ENCODE measurements around the gene PRKN.
A peak's percentile ranks its signal among the peaks of the same experiment; 100 is the strongest.

Gene PRKN

DNA sequence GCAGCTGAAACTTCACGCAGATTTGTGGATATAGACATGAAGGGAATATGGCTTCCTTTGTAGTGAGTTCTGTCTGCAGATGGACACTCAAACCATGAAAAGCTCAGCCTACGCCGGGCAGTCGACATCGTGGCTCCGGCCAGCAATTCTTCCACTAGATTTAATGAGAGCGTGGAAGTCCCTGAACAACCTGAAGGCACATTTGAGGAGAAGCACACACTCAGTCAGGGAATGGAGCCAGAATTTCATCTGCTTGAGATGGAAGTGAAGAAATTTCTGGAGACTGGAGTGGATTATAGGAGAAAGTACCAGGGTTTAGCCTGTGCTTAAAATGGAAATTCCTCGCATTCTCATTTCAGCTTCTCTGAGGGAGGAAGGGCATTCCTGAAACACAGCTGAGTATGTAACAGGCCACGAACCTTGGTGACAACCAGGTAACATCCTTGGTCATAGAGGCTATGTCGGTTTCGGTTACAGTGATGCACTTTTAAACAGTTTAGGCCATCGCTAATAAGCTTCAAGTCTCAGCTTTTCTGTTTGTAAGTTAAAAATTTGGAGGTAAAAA lies 1373.2 kb downstream of the PRKN start:
- TF ChIP-seq EZH2 (IDR thresholded peaks at IDR 0.05; ENCODE audit: borderline replicate concordance, low read depth, low read length, severe bottlenecking), result no peak
- TF ChIP-seq, protein P1, sequence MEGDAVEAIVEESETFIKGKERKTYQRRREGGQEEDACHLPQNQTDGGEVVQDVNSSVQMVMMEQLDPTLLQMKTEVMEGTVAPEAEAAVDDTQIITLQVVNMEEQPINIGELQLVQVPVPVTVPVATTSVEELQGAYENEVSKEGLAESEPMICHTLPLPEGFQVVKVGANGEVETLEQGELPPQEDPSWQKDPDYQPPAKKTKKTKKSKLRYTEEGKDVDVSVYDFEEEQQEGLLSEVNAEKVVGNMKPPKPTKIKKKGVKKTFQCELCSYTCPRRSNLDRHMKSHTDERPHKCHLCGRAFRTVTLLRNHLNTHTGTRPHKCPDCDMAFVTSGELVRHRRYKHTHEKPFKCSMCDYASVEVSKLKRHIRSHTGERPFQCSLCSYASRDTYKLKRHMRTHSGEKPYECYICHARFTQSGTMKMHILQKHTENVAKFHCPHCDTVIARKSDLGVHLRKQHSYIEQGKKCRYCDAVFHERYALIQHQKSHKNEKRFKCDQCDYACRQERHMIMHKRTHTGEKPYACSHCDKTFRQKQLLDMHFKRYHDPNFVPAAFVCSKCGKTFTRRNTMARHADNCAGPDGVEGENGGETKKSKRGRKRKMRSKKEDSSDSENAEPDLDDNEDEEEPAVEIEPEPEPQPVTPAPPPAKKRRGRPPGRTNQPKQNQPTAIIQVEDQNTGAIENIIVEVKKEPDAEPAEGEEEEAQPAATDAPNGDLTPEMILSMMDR (IDR thresholded peaks at IDR 0.05; ENCODE audit: borderline replicate concordance, extremely low read depth, low read length, poor library complexity, severe bottlenecking), result no peak
- no peak for DNase-seq
- Histone ChIP-seq H3K4me1 (ENCODE audit: insufficient read depth, low read length) (no peaks in the 10 kb centered on the region), H3K4me2 (ENCODE audit: insufficient read depth, low read length) (no peak overlapping the region), H3K27ac (ENCODE audit: low read length) (no peak overlapping the region), H3K27me3 (ENCODE audit: insufficient read depth, low read length, poor library complexity) (no peaks in the 10 kb centered on the region), H3K4me3 (ENCODE audit: low read depth in 1 of 2, low read length in 2 of 2) (no peak overlapping the region), H3K79me2 (ENCODE audit: insufficient read depth, low read length) (no peaks in the 10 kb centered on the region), H3K36me3 (ENCODE audit: insufficient read depth, low read length) (no peaks in the 10 kb centered on the region), H3K9me3 (ENCODE audit: insufficient read depth, low read length, severe bottlenecking) (peaks cover 2% of the 10 kb centered on the region), H4K20me1 (ENCODE audit: insufficient read depth, low read length) (no peaks in the 10 kb centered on the region), H2AFZ (ENCODE audit: low read depth, low read length) (no peak overlapping the region), H3K9ac (ENCODE audit: low read depth, low read length) (no peak overlapping the region)
- no peak for ATAC-seq (ENCODE audit: insufficient read depth, low read depth)

DNA sequence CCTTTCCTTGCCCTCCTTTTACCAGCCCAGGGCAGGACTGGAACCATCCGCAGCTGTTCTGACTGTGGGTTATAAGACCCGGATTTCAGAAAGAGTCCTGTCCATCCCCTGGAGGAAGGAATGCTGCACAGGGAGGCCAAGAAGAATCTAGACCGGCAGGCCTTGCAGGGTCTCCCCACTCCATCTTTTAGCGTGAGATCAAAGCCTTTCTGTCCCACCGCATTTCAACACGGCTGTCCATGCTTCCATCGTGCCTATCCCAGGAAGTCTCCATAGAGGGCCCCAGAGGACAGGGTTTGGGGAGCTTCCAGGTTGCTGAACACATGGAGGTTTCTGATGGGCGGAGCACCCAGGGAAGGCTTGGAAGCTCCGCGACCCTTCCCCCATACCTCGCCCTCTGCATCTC lies 1374.4 kb downstream of the PRKN start:
- no peak for TF ChIP-seq EZH2 (IDR thresholded peaks at IDR 0.05; ENCODE audit: borderline replicate concordance, low read depth, low read length, severe bottlenecking)
- TF ChIP-seq, protein P1 (IDR thresholded peaks at IDR 0.05; ENCODE audit: borderline replicate concordance, extremely low read depth, low read length, poor library complexity, severe bottlenecking), result peak; percentile 21
- H3K4me1 ChIP-seq (ENCODE audit: insufficient read depth, low read length), result no peaks in the 10 kb centered on the region
- H3K27me3 ChIP-seq (ENCODE audit: insufficient read depth, low read length, poor library complexity), result no peaks in the 10 kb centered on the region
- no peak overlapping the region for H3K4me2 ChIP-seq (ENCODE audit: insufficient read depth, low read length)
- no peak overlapping the region for H2AFZ ChIP-seq (ENCODE audit: low read depth, low read length)
- no peak overlapping the region for H3K9ac ChIP-seq (ENCODE audit: low read depth, low read length)
- no peaks in the 10 kb centered on the region for H4K20me1 ChIP-seq (ENCODE audit: insufficient read depth, low read length)
- no peak for DNase-seq
- no peak for ATAC-seq (ENCODE audit: insufficient read depth, low read depth)
- no peak overlapping the region for H3K27ac ChIP-seq (ENCODE audit: low read length)
- H3K4me3 ChIP-seq (ENCODE audit: low read depth in 1 of 2, low read length in 2 of 2), result no peak overlapping the region
- no peaks in the 10 kb centered on the region for H3K36me3 ChIP-seq (ENCODE audit: insufficient read depth, low read length)
- H3K79me2 ChIP-seq (ENCODE audit: insufficient read depth, low read length), result no peaks in the 10 kb centered on the region
- H3K9me3 ChIP-seq (ENCODE audit: insufficient read depth, low read length, severe bottlenecking), result no peaks in the 10 kb centered on the region

DNA sequence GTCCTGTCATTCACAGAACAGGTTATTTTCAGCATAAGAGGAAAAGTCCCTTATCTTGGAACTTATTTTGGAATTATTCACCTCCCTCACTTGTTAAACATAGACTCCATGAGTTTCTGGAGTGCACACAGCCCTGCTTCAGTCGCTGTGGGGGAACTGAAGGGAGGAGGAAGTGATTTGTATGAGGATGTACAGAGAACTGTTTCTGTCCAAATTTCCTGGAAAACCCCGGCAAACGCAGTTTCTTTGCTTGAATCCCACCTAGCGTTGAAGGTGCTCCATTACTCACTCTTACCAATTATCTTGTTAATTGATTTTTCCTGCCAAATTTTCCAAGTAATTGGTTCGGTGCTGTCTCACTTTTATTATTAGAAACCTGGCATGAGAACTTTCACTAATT lies 1375.7 kb downstream of the PRKN start:
- Histone ChIP-seq H3K4me1 (ENCODE audit: insufficient read depth, low read length) (no peaks in the 10 kb centered on the region), H3K36me3 (ENCODE audit: insufficient read depth, low read length) (no peaks in the 10 kb centered on the region), H3K27ac (ENCODE audit: low read length) (no peak overlapping the region), H3K4me3 (ENCODE audit: low read depth in 1 of 2, low read length in 2 of 2) (no peak overlapping the region), H2AFZ (ENCODE audit: low read depth, low read length) (peak overlapping the region; percentile 31; the same call in 1 of the 2 replicates), H3K9ac (ENCODE audit: low read depth, low read length) (no peak overlapping the region), H3K27me3 (ENCODE audit: insufficient read depth, low read length, poor library complexity) (no peaks in the 10 kb centered on the region), H3K9me3 (ENCODE audit: insufficient read depth, low read length, severe bottlenecking) (no peaks in the 10 kb centered on the region), H3K4me2 (ENCODE audit: insufficient read depth, low read length) (no peak overlapping the region), H4K20me1 (ENCODE audit: insufficient read depth, low read length) (no peaks in the 10 kb centered on the region), H3K79me2 (ENCODE audit: insufficient read depth, low read length) (no peaks in the 10 kb centered on the region)
- DNase-seq (no peak), ATAC-seq (ENCODE audit: insufficient read depth, low read depth) (peak; percentile 37; the same call in 2 of the 3 replicates)
- no peak for TF ChIP-seq EZH2 (IDR thresholded peaks at IDR 0.05; ENCODE audit: borderline replicate concordance, low read depth, low read length, severe bottlenecking)
- TF ChIP-seq, protein P1 (IDR thresholded peaks at IDR 0.05; ENCODE audit: borderline replicate concordance, extremely low read depth, low read length, poor library complexity, severe bottlenecking), result peak; percentile 12

Measured in DND-41 (cell line).